Anterior cingulate cortex (tissue), 58 donors: ENCODE measurements around the gene DPP6.

Source experiments
- DNase-seq, 58 donors: peaks; one replicate each; lab custom pipeline; 2025; lab: John Stamatoyannopoulos, UW

DPP6 gene

GRCh38 chr7:154775681-154776080 is 723.5 kb downstream of the DPP6 start:
- no peak for DNase-seq

DNA sequence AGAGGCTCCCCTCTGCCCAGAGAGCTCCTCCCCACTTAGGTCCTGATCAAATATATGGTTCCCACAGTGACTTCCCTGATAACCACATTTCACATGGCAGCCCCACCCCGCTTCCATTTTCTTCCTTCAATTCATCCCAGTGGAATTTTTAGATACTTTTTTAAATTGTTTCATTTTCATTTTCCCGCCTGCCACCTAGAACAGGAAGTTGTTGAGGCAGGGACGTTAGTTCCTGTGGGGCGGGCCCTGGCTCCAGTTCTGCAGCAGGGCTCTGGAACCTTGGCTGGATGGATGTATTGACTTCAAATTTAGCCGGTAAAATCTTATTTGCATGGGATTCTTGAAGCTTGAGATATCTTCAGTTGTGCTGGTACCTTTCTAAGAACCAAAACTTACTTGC is 724.2 kb downstream of the DPP6 start:
- no peak for DNase-seq

DNA sequence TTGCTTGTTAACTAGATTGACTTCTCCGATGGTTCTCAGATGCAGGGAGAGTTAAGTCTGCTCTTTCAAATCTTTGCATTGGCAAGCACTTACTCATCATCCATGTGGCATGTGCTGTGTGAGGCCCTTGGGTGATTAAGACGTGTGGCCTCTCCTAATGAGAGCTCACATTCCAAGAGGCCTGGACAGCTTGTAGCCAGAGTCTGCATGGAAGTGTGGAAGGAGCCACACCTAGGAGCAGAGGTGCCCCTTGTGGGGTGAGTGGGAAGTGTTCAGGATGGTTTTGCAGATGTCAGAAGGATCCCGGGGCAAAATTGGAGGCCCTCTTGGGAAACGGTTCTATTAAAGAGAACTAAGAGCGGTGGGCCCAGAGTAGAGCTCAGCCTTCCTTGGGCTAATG is 724.8 kb downstream of the DPP6 start:
- peak in 3 of 58 donors; percentile 18 to 46 (median 40) for DNase-seq

DNA sequence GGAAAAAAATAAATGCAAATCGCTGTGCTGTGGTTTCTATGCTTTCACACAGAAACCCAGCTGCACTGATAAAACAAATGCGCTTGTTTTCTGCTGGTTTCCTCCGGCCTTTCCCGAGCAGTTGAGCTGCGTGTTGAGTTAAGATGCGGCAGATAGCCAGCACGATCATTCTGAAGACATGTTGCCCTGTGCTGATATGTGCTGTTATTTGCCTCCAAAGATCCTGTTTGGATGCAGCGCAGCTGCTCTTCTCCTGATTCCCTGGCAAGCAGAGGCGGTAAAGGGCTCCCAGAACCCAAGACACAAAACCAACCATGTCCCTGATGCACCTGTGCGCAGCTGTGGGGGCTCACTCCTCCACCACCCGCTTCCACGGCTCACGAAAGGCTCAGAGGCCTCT is 725.3 kb downstream of the DPP6 start:
- DNase-seq, result peak in 33 of 58 donors; percentile 19 to 68 (median 46)

DNA sequence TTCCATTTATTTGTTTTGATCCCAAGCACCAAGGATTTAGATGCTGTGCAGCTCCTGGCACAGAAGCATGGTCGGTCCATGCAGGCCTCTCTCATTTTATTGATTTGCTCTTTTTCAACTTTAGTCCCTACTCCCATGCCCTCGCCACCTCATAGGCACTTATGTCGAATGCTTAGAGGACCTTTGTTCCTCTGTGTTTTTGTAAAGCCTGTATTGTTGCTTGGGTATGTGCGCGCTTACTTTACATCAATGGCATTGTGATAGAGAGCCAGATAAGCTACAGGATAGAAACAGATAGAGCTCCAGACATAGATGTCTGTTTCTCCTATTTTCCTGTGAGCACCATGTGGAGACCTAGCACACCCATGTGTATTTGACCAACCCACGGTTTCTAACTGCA is 725.7 kb downstream of the DPP6 start:
- DNase-seq, result peak in 1 of 58 donors; percentile 58

DNA sequence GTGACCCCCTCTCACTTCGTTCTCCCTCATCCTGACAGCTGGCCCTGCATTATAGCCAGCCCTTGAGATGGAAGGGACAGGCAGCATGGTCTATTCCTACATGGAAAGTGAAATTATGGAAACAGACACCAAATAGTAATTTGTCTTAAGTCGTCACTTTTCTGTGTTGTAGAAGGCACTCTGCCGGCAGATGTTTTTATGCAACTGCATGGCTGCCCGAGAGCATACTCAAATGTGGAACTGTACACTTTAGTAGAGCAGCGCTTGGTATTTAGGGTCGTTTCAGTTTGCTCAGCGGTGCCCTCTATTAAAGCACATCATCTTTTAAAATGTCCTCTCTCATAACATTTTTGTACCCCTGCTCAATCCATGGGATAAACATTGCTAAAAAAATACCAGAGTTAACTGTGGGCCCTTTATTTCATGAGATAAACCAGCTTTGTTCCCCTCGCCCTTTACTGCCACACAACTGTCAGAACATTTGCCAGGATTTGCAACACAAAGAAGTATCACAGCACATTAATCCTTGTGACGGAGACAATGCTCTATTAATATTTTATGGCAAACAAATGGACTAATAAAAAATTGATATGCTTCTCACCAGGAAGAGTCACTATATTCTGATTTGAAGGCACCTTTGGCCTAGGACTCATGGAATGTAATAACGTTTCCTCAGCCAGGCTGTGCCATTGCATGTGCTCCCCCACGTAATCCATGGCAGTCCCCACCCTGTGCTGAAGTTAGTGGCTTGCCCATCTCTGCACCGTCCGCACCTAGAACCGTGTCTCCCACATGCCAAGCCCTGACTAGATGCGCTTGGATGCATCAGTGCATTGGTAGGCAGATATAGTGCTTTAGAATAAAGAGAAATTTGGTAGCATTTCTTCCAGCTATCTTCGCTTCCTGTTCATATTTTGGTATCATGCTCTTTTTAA is 729.4 kb downstream of the DPP6 start:
- DNase-seq, result peak in 15 of 58 donors; percentile 10 to 78 (median 45)

GRCh38 chr7:154783281-154783909 is 731.2 kb downstream of the DPP6 start:
- no peak for DNase-seq

DNA sequence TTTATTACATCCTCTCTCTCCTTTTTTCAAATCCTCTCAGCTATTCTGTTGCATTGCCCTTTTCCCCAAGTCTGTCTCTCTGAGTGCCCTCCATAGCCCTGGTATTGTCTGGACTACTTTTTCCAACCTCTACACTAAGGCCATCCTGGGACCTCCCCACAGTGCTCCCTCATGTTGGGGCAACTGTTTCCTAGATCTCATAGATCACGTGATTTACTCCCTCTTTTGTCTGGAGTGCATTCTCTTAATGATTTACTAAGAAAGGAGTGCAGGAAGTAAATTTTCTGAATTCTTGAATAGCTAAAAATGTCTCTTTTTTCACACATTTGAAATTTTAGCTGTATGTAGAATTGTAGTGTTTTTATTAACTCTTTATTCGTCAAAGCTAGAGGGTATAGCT is 733.7 kb downstream of the DPP6 start:
- no peak for DNase-seq

DNA sequence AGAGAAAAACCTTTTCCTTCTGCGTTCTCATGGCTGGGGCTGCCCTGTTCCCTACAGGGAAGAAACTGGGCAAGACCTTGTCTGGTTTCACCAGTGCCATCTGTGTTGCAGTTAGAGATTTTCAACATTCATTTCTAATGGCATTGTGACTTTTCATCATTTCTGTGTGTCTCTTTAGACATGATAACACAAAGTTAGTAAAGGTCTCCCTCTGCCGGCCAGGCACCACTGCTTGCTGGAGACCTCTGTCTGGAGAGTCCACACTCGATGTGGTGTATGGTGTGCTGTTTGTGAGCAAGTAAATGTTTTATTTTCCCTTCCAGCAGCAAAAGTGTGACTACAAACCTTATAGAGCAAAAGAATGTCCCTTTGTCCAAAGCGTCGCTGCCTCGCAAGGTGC is 737.2 kb downstream of the DPP6 start:
- DNase-seq, result peak in 45 of 58 donors; percentile 9 to 85 (median 56)

GRCh38 chr7:154791611-154792010 is 739.4 kb downstream of the DPP6 start:
- peak in 4 of 58 donors; percentile 18 to 21 (median 20) for DNase-seq

DNA sequence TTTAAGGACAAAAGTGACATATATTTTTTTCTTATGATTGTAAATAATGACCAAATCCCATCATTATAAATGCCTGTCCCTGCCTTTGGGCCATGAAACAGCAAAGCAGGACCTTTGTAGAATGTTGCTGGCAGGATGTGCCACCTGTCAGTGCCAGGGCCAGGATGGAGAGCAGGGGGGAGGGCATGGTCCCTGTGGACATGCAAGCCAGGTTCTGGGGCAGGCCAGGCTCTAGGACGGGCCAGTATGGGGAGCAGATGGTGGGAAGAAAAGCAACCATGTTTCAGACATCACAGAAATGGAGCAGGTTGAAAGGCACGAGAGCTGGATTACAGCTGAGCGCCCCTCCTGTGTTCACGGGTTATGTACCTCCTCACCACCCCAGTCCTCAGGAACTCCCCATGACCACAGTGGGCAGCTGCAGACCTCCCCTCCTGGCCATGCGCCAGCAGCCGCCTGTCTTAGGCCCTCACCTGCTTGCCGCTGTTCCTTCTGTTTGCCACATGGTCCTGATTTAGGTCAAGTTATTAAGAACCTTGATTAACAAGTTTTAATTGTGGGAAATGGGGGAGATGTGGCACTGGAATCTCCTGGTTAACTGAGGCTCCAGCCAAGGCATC is 740.3 kb downstream of the DPP6 start:
- DNase-seq, result no peak

- DNase-seq, result no peak
These were observed 742.1 kb downstream of the DPP6 start for GRCh38 chr7:154794147-154794780.

DNA sequence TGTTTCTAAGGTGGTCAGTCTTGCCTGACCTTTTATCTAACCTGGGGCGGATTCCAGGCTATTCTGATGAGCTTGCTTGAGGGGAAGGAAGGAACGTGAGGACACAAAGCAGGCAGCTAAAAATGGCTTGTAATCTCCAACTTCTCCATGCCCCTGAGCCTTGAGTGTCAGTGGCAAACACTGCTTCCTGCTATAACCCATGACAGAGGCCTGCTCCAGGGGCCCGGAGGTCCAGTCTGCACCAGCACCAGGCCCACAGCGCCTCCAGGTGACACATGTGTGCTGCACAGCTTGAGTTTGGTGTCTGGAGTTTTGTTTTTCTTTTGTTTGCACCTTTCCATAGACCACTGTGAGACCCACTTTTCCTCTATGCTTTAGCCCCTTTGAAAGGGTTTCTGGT is 742.8 kb downstream of the DPP6 start:
- no peak for DNase-seq

DNA sequence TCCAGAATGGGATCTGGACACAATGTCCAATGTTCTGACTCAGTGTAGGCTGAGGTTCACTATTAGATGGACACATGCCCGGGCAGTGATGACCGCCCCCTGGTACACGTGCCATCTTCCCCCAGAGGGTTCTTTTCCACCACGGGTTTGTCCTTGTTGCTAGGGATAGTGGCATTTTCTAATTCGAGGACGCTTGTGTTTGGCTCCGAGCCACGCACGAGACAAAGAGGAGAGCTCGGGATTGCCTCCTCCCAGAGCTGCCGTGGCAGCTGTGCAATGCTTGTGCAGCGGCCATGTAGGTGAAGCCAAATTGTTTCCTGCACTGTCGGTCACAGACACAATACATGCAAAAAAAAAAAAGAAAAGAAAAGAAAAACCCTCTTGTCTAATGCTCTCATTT is 743.2 kb downstream of the DPP6 start:
- peak in 25 of 58 donors; percentile 12 to 80 (median 27) for DNase-seq

DNA sequence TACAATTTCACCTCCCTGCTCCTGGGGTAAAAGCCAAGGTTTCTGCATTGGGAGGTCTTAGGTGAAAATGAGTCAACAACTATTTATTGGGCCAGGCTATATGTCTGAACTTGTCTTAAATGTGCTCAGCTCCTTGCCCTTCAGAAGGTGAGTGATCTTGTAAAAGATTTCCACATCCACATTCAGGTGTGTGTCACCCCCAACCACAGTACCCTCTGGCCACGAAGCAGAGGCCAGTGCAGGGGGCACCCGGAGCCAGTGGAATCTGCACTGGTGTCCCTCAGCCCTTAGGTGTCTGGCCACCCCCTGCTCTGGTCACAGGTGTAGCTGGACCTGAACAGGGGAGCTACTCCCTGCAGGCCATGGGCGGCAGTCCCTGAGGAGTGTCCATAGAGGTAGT is 752.3 kb downstream of the DPP6 start:
- DNase-seq, result no peak

- no peak for DNase-seq
These were observed 759.8 kb downstream of the DPP6 start for GRCh38 chr7:154812027-154812426.

DNA sequence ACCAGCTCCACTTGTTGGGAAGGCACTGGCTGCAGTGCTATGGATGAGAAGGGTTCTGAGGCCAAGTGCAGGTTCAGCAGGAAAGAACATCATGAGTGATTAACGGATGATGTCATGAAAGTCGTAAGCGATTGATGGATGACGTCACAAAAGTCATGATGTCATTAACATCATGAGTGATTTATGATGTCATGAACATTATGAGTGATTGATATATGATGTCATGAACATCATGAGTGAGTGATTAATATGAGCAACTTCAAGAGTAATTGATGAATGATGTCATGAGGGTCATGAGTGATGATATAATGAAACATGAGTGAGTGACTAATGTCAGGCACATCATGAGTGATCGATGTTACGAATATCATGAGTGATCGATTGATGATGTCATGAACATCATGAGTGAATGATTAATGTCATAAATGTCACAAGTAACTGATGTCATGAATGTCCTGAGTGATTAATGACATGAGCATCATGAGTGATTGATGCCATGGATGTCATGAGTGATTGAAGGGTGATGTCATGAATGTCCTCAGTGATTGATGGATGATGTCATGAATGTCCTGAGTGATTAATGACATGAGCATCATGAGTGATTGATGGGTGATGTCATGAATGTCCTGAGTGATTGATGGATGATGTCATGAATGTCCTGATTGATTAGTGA is 765.2 kb downstream of the DPP6 start:
- no peak for DNase-seq

GRCh38 chr7:154827007-154827406 is 774.8 kb downstream of the DPP6 start:
- no peak for DNase-seq

DNA sequence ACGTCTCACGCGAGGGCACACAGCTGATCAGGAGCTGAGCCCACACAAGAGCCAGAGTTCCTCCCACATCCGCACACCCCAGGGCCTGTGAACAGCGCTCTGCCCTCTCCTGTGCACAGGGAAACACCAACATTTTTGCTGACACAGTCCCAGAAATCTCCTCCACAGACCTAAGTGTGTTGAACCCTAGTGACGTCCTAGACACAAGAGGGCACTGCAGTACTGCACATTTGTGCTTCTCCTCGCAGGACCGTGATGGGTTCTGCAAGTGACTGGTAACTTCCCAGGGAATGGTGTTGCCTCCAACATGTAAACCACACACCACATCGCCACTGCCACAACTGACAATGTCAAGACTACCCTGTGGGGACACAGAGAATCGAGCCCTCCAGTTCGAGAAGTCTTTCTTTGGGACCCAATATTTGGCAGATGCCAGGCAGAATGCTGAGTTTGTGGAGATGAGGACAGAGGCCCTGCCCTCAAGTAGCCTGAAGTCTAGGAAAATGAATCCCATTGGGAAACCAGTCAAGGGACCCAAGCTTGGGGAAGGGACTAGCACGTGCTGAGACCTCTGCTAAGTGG is 780.5 kb downstream of the DPP6 start:
- DNase-seq, result peak in 26 of 58 donors; percentile 10 to 65 (median 30)

DNA sequence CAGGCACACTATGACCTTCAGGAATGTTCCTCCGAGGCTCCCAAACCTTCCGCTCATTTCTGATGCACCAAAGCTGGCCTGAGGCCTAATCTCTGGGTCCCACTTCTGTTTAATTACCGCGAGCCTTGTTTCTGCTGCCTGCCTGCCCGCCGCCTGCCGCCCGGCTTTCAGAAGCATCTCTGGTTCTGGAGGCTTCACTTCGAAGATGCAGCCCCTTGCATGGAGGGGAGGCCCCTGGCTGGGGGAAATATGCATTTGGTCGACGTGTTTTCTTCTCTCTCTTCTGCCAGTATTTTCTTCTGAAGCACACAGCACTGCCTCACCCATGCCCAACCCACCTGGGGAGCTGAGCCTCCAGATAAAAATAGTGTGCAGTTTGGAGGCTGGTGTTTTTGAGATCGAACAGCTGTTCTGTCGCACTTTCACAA is 783.8 kb downstream of the DPP6 start:
- peak in 1 of 58 donors; percentile 26 for DNase-seq
